Smooth muscle cell (in vitro differentiated cells): ENCODE measurements around the gene RNF112. TPM values are rescaled to one million over a fixed set of nuclear protein-coding genes. Genes with fewer than 3 reads are reported as not detected.

Experiments used
- DNase-seq: peaks from one replicate; lab custom pipeline; 2025; ENCODE audit not compliant: unreplicated experiment; lab: John Stamatoyannopoulos, UW
- H2AFZ ChIP-seq: fragments of 200-600 bp; sonication (generic); 2 replicates; pipeline ENCODE4 v1.6.0; 2016; ENCODE audit warnings: antibody characterized with exemption, low read depth, mild to moderate bottlenecking
- H3F3A ChIP-seq: fragments of 200-600 bp; sonication (generic); 2 replicates; pipeline ENCODE4 v1.6.0; 2017; ENCODE audit warnings: antibody characterized with exemption, low read depth
- H3K27ac ChIP-seq: fragments of 200-600 bp; sonication (generic); 2 replicates; pipeline ENCODE4 v1.5.1; 2016; ENCODE audit warnings: low read depth, mild to moderate bottlenecking
- H3K27me3 ChIP-seq: fragments of 200-600 bp; sonication (generic); 2 replicates; pipeline ENCODE4 v1.6.1; 2016; ENCODE audit warnings: low read depth, mild to moderate bottlenecking
- H3K36me3 ChIP-seq: fragments of 200-600 bp; sonication (generic); 2 replicates; pipeline ENCODE4 v1.5.1; 2016; ENCODE audit warnings: low read depth
- H3K4me1 ChIP-seq: fragments of 200-600 bp; sonication (generic); 2 replicates; pipeline ENCODE4 v1.5.1; 2016; ENCODE audit warnings: low read depth
- H3K4me2 ChIP-seq: fragments of 200-600 bp; sonication (generic); 2 replicates; pipeline ENCODE4 v1.6.0; 2016; ENCODE audit warnings: mild to moderate bottlenecking
- H3K4me3 ChIP-seq: fragments of 200-600 bp; sonication (generic); 2 replicates; pipeline ENCODE4 v1.5.1; 2016; ENCODE audit warnings: mild to moderate bottlenecking
- H3K79me2 ChIP-seq: fragments of 200-600 bp; sonication (generic); 2 replicates; pipeline ENCODE4 v1.6.0; 2016; ENCODE audit warnings: low read depth, mild to moderate bottlenecking
- H3K9ac ChIP-seq: fragments of 200-600 bp; sonication (generic); 2 replicates; pipeline ENCODE4 v1.6.0; 2016; ENCODE audit warnings: low read depth
- H3K9me3 ChIP-seq: fragments of 200-600 bp; sonication (generic); replicated peaks from 2 replicates; pipeline ENCODE4 v1.5.1; 2016; ENCODE audit warnings: low read depth
- H4K20me1 ChIP-seq: fragments of 200-600 bp; sonication (generic); 2 replicates; pipeline ENCODE4 v1.6.0; 2016; ENCODE audit warnings: low read depth
- CTCF ChIP-seq: fragments of 200-600 bp; sonication (generic); IDR thresholded peaks from 2 replicates; pipeline ENCODE4 v1.5.1; 2017; ENCODE audit warnings: borderline replicate concordance, mild to moderate bottlenecking, antibody characterized with exemption; ENCODE audit not compliant: insufficient read depth, poor library complexity, severe bottlenecking
- WGBS: methylation state at CpG from one replicate; pipeline ENCODE4 v1.1.7; 2016; ENCODE audit warnings: low lambda C conversion rate; 5-methylcytosine and 5-hydroxymethylcytosine counted together
- polyA plus RNA-seq: library from polyadenylated mRNA; unstranded; fragments of >200 nt; fragmentation: Nextera tagmentation; extraction: Ambion mirVana; gene quantifications from 2 replicates; pipeline ENCODE4 v1.2.1, GENCODE V29; 2016
- total RNA-seq: library from RNA; depleted of rRNA; stranded (reverse); fragments of >200 nt; gene quantifications from 2 replicates; pipeline ENCODE4 v1.2.3, GENCODE V29; 2014

The RNF112 gene
- total and polyA plus RNA-seq, 2 experiments from 2014 or later: 4.6 to 7.2 TPM

DNA sequence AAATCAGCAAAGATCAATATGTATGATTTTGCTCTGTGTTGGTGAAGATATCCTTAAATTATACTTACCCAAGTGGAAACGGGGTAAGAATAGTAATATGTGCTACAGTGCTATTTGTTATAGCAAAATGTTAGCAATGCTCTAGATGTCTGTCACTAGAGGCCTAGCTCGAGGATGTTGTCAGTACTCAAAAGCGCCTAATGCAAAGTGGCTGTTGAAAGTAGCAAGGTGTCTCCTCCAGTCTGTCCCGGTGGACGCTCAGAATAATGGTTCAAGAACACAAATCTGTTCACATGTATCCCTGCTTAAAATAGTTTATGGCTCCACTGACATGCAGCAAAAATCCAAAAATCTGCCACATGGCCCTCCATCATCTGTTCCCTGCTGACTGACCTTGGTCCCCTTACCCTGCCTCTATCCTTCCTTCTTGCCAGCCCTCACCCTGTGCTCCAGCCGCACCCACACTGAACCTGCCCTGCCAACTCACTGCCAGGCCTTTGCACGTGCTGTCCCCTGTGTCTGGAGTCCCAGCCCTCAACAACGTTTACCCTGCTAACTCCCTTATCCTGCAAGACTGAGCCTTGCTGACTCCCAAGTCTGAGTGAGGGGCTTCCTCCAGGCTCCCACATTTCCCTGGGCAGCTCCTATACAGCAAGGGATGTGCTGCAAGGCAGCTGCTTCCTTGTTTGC lies 9.6 kb upstream of the RNF112 start:
- peaks cover 7% of the 10 kb centered on the region for H3K4me1 ChIP-seq
- WGBS: 67% methylated on average over 8 of the region's 8 CpGs
- H3K9me3 ChIP-seq: no peaks in the 10 kb centered on the region
- peaks cover 17% of the 10 kb centered on the region for H3F3A ChIP-seq
- no peak overlapping the region for H3K9ac ChIP-seq
- H4K20me1 ChIP-seq: no peaks in the 10 kb centered on the region
- H3K4me3 ChIP-seq: no peak overlapping the region
- H3K36me3 ChIP-seq: no peaks in the 10 kb centered on the region
- H3K4me2 ChIP-seq: peak overlapping the region; percentile 36
- H3K79me2 ChIP-seq: no peaks in the 10 kb centered on the region
- no peak for DNase-seq
- TF ChIP-seq CTCF: no peak
- H2AFZ ChIP-seq: no peak overlapping the region
- H3K27ac ChIP-seq: peak overlapping the region; percentile 33
- H3K27me3 ChIP-seq: no peaks in the 10 kb centered on the region

GRCh38 chr17:19402171-19402570 lies 8.9 kb upstream of the RNF112 start:
- H4K20me1 ChIP-seq: no peaks in the 10 kb centered on the region
- peak overlapping the region; percentile 36 for H3K4me2 ChIP-seq
- no peak for DNase-seq
- no peaks in the 10 kb centered on the region for H3K79me2 ChIP-seq
- no peaks in the 10 kb centered on the region for H3K36me3 ChIP-seq
- H2AFZ ChIP-seq: no peak overlapping the region
- H3K27me3 ChIP-seq: no peaks in the 10 kb centered on the region
- H3K9ac ChIP-seq: no peak overlapping the region
- no peaks in the 10 kb centered on the region for H3K9me3 ChIP-seq
- no peak overlapping the region for H3K4me3 ChIP-seq
- peaks cover 7% of the 10 kb centered on the region for H3K4me1 ChIP-seq
- WGBS: 26% methylated on average over 1 of the region's 1 CpG
- H3K27ac ChIP-seq: peak overlapping the region; percentile 33
- TF ChIP-seq CTCF: no peak
- H3F3A ChIP-seq: peaks cover 17% of the 10 kb centered on the region

GRCh38 chr17:19403021-19403420 lies 8.0 kb upstream of the RNF112 start:
- H3K9ac ChIP-seq: no peak overlapping the region
- no peak overlapping the region for H3K27ac ChIP-seq
- H3K27me3 ChIP-seq: no peaks in the 10 kb centered on the region
- no peak for TF ChIP-seq CTCF
- peaks cover 17% of the 10 kb centered on the region for H3F3A ChIP-seq
- 100% methylated on average over 4 of the region's 4 CpGs for WGBS
- H2AFZ ChIP-seq: no peak overlapping the region
- H3K36me3 ChIP-seq: no peaks in the 10 kb centered on the region
- no peak overlapping the region for H3K4me3 ChIP-seq
- no peak overlapping the region for H3K4me2 ChIP-seq
- DNase-seq: no peak
- H4K20me1 ChIP-seq: no peaks in the 10 kb centered on the region
- H3K9me3 ChIP-seq: no peaks in the 10 kb centered on the region
- H3K79me2 ChIP-seq: no peaks in the 10 kb centered on the region
- H3K4me1 ChIP-seq: peaks cover 2% of the 10 kb centered on the region

GRCh38 chr17:19404264-19404663 lies 6.8 kb upstream of the RNF112 start:
- no peaks in the 10 kb centered on the region for H3K27me3 ChIP-seq
- no peak overlapping the region for H3K9ac ChIP-seq
- no peak overlapping the region for H3K27ac ChIP-seq
- 88% methylated on average over 1 of the region's 1 CpG for WGBS
- no peaks in the 10 kb centered on the region for H4K20me1 ChIP-seq
- no peak overlapping the region for H3K4me3 ChIP-seq
- DNase-seq: no peak
- TF ChIP-seq CTCF: no peak
- H2AFZ ChIP-seq: no peak overlapping the region
- H3K4me1 ChIP-seq: no peaks in the 10 kb centered on the region
- H3K36me3 ChIP-seq: no peaks in the 10 kb centered on the region
- H3K9me3 ChIP-seq: no peaks in the 10 kb centered on the region
- H3K79me2 ChIP-seq: no peaks in the 10 kb centered on the region
- H3F3A ChIP-seq: peaks cover 10% of the 10 kb centered on the region
- H3K4me2 ChIP-seq: no peak overlapping the region
